Measurements from ENCODE around the gene CACNA1S. TPM values are rescaled to one million over a fixed set of nuclear protein-coding genes. Genes with fewer than 3 reads are reported as not detected.

CACNA1S gene
- total and polyA plus RNA-seq, 7 donors, result 0.01 TPM; not detected in 6

DNA sequence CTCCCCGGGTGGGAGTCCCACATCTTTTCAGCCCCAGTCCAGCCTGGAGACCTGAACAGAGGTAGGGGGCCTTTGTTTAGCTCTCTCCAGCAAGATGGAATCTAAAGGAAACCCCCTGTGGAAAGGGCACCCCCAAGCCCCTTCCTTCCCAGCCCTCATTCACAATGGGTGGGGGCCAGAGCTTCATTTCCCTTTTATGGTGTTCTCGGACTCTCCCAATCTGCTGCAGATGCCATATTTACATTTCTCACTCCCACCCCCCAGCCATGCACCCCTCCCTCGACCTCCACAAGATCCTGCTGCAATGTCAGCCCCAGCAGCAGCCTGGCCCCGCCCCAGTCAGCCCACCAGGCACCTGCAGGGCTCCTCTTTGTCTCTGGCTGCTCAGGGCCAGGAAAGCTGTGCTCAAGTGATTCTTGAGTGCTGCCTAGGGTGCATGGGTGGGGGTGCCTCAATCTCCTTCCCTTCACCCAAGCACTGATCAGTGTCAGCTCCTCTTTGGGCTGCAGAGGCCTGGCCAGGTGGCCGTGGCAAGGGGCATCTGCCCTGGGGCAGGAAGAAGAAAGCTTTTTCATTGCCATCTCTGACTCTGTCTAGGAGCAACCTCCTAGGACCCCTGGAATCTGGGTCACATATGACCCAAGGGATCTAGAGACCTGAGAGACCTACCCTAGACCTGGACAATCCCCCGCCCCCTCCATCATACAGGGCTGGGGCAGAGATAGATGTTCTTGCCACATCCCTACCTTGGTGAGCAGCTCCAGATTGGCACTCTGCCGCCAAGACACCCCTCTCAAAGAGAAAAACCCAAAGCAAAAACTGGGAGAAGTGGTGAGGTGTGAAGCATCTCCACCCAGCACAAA, 90.4 kb downstream of the CACNA1S start:
- Histone ChIP-seq H3K27me3 (peaks cover 0 to 29% (median 0%) of the 10 kb centered on the region in 3 donors), H3K36me3 (no peaks in the 10 kb centered on the region), H3K4me1 (peaks cover 0 to 21% (median 15%) of the 10 kb centered on the region in 4 donors), H3K9me3 (no peaks in the 10 kb centered on the region), H3K27ac (no peak overlapping the region), H3K4me3 (no peak overlapping the region)
- no peak for DNase-seq
- no peak for TF ChIP-seq EP300 (IDR thresholded peaks at IDR 0.05)
- TF ChIP-seq POLR2A (IDR thresholded peaks at IDR 0.05), result no peak
- TF ChIP-seq CTCF (IDR thresholded peaks at IDR 0.05), result no peak
- TF ChIP-seq POLR2AphosphoS5 (IDR thresholded peaks at IDR 0.05), result no peak
- intact Hi-C loops (cut with DNase I), result no loop called here
- WGBS, 2 donors, result 69 to 79% methylated on average over 7 of the region's 7 CpGs

- no peak for DNase-seq
- no peak overlapping the region for H3K4me3 ChIP-seq
- intact Hi-C loops (cut with DNase I), result no loop called here
- 70 to 78% methylated on average over 11 of the region's 11 CpGs for WGBS, 2 donors
- peaks cover 0 to 31% (median 0%) of the 10 kb centered on the region in 3 donors for H3K27me3 ChIP-seq
- no peaks in the 10 kb centered on the region for H3K36me3 ChIP-seq
- no peak for TF ChIP-seq CTCF (IDR thresholded peaks at IDR 0.05)
- TF ChIP-seq EP300 (IDR thresholded peaks at IDR 0.05), result no peak
- no peak for TF ChIP-seq POLR2AphosphoS5 (IDR thresholded peaks at IDR 0.05)
- peaks cover 0 to 24% (median 15%) of the 10 kb centered on the region in 4 donors for H3K4me1 ChIP-seq
- H3K27ac ChIP-seq, result no peak overlapping the region
- H3K9me3 ChIP-seq, result no peaks in the 10 kb centered on the region
These were observed 91.3 kb downstream of the CACNA1S start for GRCh38 chr1:201020721-201021629.

GRCh38 chr1:201020040-201020591, 92.1 kb downstream of the CACNA1S start:
- TF ChIP-seq POLR2A (IDR thresholded peaks at IDR 0.05), result no peak
- no peak for TF ChIP-seq POLR2AphosphoS5 (IDR thresholded peaks at IDR 0.05)
- TF ChIP-seq EP300 (IDR thresholded peaks at IDR 0.05), result no peak
- Histone ChIP-seq H3K27me3 (peaks cover 0 to 31% (median 0%) of the 10 kb centered on the region in 3 donors), H3K4me1 (peaks cover 0 to 22% (median 18%) of the 10 kb centered on the region in 4 donors), H3K9me3 (no peaks in the 10 kb centered on the region), H3K36me3 (no peaks in the 10 kb centered on the region), H3K27ac (no peak overlapping the region), H3K4me3 (no peak overlapping the region)
- 42% methylated on average over 4 of the region's 4 CpGs for WGBS, 2 donors
- DNase-seq, result no peak
- intact Hi-C loops (cut with DNase I), result no loop called here

DNA sequence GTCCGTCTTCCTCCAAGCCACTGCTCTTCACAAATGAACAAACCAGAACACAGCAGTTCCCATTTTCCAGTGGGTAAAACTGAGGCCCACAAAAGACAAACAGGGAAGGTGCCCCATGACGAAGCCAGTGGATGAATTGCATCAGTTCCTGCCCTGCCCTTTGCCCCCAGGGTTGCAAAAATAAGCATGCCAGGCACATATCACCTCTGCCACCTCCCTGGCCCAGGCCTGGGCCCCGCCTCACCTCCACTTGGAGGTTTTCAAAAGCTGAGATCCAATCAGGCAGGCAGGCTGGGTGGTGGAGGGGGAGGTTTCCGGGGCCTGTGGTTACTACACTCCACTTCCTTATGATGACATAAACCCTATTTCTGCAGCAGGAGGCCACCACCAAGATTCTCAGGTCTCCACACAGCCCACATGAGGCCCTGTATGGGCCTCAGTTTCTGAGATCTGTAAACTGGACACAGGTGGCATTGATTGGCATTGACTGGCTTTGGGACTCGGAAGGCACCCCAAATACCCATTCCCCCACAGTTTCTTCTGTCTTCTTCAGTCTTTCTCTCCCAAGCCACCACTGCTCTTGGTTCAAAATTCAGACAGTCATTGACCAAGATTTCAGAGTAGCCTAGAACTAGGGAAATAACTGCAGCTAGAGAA, 92.8 kb downstream of the CACNA1S start:
- 34 to 44% methylated on average over 5 of the region's 5 CpGs for WGBS, 2 donors
- H3K9me3 ChIP-seq, result no peaks in the 10 kb centered on the region
- TF ChIP-seq POLR2AphosphoS5 (IDR thresholded peaks at IDR 0.05), result no peak
- TF ChIP-seq EP300 (IDR thresholded peaks at IDR 0.05), result no peak
- no peak for TF ChIP-seq POLR2A (IDR thresholded peaks at IDR 0.05)
- no peak for TF ChIP-seq CTCF (IDR thresholded peaks at IDR 0.05)
- no peaks in the 10 kb centered on the region for H3K36me3 ChIP-seq
- no peak overlapping the region for H3K27ac ChIP-seq
- intact Hi-C loops (cut with DNase I), result no loop called here
- H3K4me3 ChIP-seq, result no peak overlapping the region
- peaks cover 0 to 31% (median 0%) of the 10 kb centered on the region in 3 donors for H3K27me3 ChIP-seq
- H3K4me1 ChIP-seq, result peaks cover 0 to 22% (median 18%) of the 10 kb centered on the region in 4 donors
- no peak for DNase-seq

Measured in sigmoid colon (tissue), 7 donors.